SK-N-SH (cell line): ENCODE data around the gene CLDN14.

Experiments
- CHD2 ChIP-seq: fragments of 150-350 bp; IDR thresholded peaks from 2 replicates; pipeline ENCODE4 v1.6.1; 2018; ENCODE audit warnings: low read length; ENCODE audit not compliant: partially characterized antibody
- CTCF ChIP-seq: fragments of 200-600 bp; sonication (generic); IDR thresholded peaks from 2 replicates; pipeline ENCODE4 v1.6.1; 2017; ENCODE audit warnings: antibody characterized with exemption, mild to moderate bottlenecking, moderate library complexity
- ELF1 ChIP-seq: IDR thresholded peaks from 2 replicates; pipeline ENCODE4 v1.4.0; 2012
- EP300 ChIP-seq, 2 experiments: IDR thresholded peaks; 2 replicates each; pipeline versions ENCODE4 v1.4.0 to v1.6.1; 2012; ENCODE audit warnings: borderline replicate concordance in 1 of 2, low read depth in 1 of 2, low read length in 1 of 2
- EZH2phosphoT487 ChIP-seq: fragments of 200-600 bp; sonication (generic); IDR thresholded peaks from 2 replicates; pipeline ENCODE4 v1.6.1; 2017; ENCODE audit warnings: low read depth, mixed run types, mild to moderate bottlenecking, antibody characterized with exemption, moderate library complexity, borderline replicate concordance
- FOSL2 ChIP-seq: IDR thresholded peaks from 2 replicates; pipeline ENCODE4 v1.4.0; 2012; ENCODE audit warnings: low read depth, mild to moderate bottlenecking, moderate library complexity, borderline replicate concordance
- MXI1 ChIP-seq: IDR thresholded peaks from 2 replicates; pipeline ENCODE4 v1.6.1; 2012; ENCODE audit warnings: mild to moderate bottlenecking, low read depth, low read length, improper control_type of control experiment
- NFIC ChIP-seq: IDR thresholded peaks from 2 replicates; pipeline ENCODE4 v1.4.0; 2012; ENCODE audit warnings: borderline replicate concordance
- POLR2AphosphoS5 ChIP-seq: IDR thresholded peaks from 2 replicates; pipeline ENCODE4 v1.6.1; 2012; ENCODE audit warnings: low read depth, low read length
- RCOR1 ChIP-seq: fragments of 150-350 bp; IDR thresholded peaks from 2 replicates; pipeline ENCODE4 v1.6.1; 2017; ENCODE audit warnings: antibody characterized with exemption, low read length
- RFX5 ChIP-seq: IDR thresholded peaks from 2 replicates; pipeline ENCODE4 v1.6.1; 2012; ENCODE audit warnings: mild to moderate bottlenecking, improper control_type of control experiment, low read length
- YY1 ChIP-seq: IDR thresholded peaks from 2 replicates; pipeline ENCODE4 v1.4.0; 2012; ENCODE audit warnings: low read depth, mild to moderate bottlenecking
- TF ChIP-seq, protein P1 (sequence below): IDR thresholded peaks from 2 replicates; pipeline ENCODE4 v1.6.1; 2012; ENCODE audit warnings: mild to moderate bottlenecking, low read depth, low read length, moderate library complexity

GRCh38 chr21:36499578-36500471, 19.9 kb upstream of the CLDN14 start:
- TF ChIP-seq CTCF (no peak), EZH2phosphoT487 (no peak), RFX5 (no peak), POLR2AphosphoS5 (no peak), ELF1 (no peak), MXI1 (no peak), FOSL2 (no peak), CHD2 (no peak), EP300 (IDR thresholded peaks at IDR 0.05; ENCODE audit: borderline replicate concordance in 1 of 2, low read depth in 1 of 2, low read length in 1 of 2) (no peak), RCOR1 (no peak), NFIC (no peak), YY1 (no peak)
- TF ChIP-seq, protein P1, sequence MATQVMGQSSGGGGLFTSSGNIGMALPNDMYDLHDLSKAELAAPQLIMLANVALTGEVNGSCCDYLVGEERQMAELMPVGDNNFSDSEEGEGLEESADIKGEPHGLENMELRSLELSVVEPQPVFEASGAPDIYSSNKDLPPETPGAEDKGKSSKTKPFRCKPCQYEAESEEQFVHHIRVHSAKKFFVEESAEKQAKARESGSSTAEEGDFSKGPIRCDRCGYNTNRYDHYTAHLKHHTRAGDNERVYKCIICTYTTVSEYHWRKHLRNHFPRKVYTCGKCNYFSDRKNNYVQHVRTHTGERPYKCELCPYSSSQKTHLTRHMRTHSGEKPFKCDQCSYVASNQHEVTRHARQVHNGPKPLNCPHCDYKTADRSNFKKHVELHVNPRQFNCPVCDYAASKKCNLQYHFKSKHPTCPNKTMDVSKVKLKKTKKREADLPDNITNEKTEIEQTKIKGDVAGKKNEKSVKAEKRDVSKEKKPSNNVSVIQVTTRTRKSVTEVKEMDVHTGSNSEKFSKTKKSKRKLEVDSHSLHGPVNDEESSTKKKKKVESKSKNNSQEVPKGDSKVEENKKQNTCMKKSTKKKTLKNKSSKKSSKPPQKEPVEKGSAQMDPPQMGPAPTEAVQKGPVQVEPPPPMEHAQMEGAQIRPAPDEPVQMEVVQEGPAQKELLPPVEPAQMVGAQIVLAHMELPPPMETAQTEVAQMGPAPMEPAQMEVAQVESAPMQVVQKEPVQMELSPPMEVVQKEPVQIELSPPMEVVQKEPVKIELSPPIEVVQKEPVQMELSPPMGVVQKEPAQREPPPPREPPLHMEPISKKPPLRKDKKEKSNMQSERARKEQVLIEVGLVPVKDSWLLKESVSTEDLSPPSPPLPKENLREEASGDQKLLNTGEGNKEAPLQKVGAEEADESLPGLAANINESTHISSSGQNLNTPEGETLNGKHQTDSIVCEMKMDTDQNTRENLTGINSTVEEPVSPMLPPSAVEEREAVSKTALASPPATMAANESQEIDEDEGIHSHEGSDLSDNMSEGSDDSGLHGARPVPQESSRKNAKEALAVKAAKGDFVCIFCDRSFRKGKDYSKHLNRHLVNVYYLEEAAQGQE: no peak
